Brain microvascular endothelial cell (primary cell): ENCODE results near the gene MTG2.

Experiments
- DNase-seq: peaks from one replicate; pipeline ENCODE4 v3.0.0-alpha.2; 2020
- H3K27ac ChIP-seq: fragments of 250-450 bp; sonication (Bioruptor Pico); 2 replicates; pipeline ENCODE4 v1.5.1; 2020; ENCODE audit warnings: mild to moderate bottlenecking, moderate library complexity
- H3K27me3 ChIP-seq: fragments of 250-450 bp; sonication (Bioruptor Pico); replicated peaks from 2 replicates; pipeline ENCODE4 v1.5.1; 2020; ENCODE audit warnings: mild to moderate bottlenecking
- H3K36me3 ChIP-seq: fragments of 250-450 bp; sonication (Bioruptor Pico); replicated peaks from 2 replicates; pipeline ENCODE4 v1.5.1; 2020; ENCODE audit warnings: mild to moderate bottlenecking
- H3K4me3 ChIP-seq: 2 replicates; pipeline ENCODE4 v1.5.1; 2011; ENCODE audit warnings: low read depth, mild to moderate bottlenecking, control low read depth, low read length, moderate library complexity
- CTCF ChIP-seq: IDR thresholded peaks from 2 replicates; pipeline ENCODE4 v1.5.1; 2011; ENCODE audit warnings: low read depth, mild to moderate bottlenecking, moderate library complexity, low read length, control low read depth, inconsistent platforms; ENCODE audit errors: missing control alignments
- in situ Hi-C: cut with HindIII; loops from 2 replicates; pipeline ENCODE4 v1.10.0; 2017; ENCODE audit warnings: low sequenced_read_pairs, low pct_ligation_motif_present

The MTG2 gene, protein sequence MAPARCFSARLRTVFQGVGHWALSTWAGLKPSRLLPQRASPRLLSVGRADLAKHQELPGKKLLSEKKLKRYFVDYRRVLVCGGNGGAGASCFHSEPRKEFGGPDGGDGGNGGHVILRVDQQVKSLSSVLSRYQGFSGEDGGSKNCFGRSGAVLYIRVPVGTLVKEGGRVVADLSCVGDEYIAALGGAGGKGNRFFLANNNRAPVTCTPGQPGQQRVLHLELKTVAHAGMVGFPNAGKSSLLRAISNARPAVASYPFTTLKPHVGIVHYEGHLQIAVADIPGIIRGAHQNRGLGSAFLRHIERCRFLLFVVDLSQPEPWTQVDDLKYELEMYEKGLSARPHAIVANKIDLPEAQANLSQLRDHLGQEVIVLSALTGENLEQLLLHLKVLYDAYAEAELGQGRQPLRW

DNA sequence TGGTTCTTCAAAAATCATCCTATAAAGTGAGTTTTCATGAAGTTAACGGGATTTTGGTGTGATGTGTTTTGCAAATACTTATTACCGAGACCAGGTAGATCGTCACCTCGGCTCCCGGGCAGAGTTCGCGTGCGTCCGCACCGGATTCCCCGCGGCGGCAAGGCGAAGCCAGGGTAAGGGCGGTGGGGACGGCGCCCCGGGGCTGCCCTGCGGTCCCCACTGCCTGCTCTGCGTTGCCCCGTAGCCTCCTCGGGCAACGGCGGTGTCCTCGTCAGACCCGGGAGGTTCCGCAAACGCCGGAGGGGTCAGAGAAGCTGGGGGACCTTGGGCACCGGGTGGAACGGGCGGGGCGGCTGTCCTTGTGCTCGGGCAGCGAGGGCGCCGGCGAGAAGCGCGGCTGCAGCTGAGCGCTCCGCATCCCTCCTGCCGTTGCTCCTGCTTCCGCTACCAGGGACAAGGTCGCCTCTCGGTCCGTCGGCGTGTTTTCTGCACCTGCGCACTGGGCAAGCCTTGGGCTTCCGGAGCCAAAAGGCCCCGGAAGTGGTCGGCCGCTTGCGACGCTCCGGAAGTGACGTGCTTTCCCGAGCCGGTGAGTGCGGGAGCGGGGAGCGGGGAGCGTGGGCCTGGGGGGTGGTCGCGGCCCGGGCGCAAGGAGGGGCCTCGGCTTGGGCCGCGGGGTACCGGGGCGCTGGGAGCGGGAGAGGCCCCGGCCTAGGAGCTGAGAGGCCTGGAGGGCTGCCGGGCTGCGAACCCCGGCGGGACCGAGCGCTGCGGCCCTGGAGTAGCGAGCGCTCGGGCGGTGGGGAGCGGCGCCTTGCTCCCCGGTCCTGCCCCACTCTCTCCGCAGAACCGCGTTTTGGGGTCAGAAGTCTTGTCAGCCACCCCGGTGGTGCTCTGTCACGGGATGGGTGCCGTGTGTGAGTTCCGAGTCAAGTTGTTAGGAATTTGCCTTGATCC is at the start of gene MTG2:
Gene MTG2, plus strand, starts transcription at position 560 of the 957 bp plus-strand sequence. CDS start 10,393 bp downstream, outside the sequence.
- DNase-seq, result peak; percentile 90
- peak within 1 kb of the TSS; percentile 92 for H3K4me3 ChIP-seq
- H3K36me3 ChIP-seq, result no peaks in the 10 kb centered on the region
- TF ChIP-seq CTCF, result no peak
- no peaks in the 10 kb centered on the region for H3K27me3 ChIP-seq
- peak within 1 kb of the TSS; percentile 93 for H3K27ac ChIP-seq
- in situ Hi-C loops, result no loop called here

- Histone ChIP-seq H3K27me3 (no peaks in the 10 kb centered on the region), H3K27ac (no peak overlapping the region), H3K4me3 (no peak overlapping the region), H3K36me3 (peaks cover 79% of the 10 kb centered on the region)
- no peak for DNase-seq
- in situ Hi-C loops, result no loop called here
- no peak for TF ChIP-seq CTCF
Measured at GRCh38 chr20:62133051-62133845, 49.6 kb upstream of the MTG2 start.

GRCh38 chr20:62133864-62134263 is 49.0 kb upstream of the MTG2 start:
- TF ChIP-seq CTCF, result peak; percentile 46
- H3K27ac ChIP-seq, result no peak overlapping the region
- no peak for DNase-seq

GRCh38 chr20:62134735-62135231 is 48.0 kb upstream of the MTG2 start:
- in situ Hi-C loops, result no loop called here
- DNase-seq, result no peak
- TF ChIP-seq CTCF, result no peak
- Histone ChIP-seq H3K27ac (no peak overlapping the region), H3K27me3 (no peaks in the 10 kb centered on the region), H3K36me3 (peaks cover 84% of the 10 kb centered on the region), H3K4me3 (no peak overlapping the region)

More at GRCh38 chr20:62133864-62134263, 49.0 kb upstream of the MTG2 start:
- Histone ChIP-seq H3K36me3 (peaks cover 83% of the 10 kb centered on the region), H3K4me3 (no peak overlapping the region), H3K27me3 (no peaks in the 10 kb centered on the region)
- in situ Hi-C loops, result no loop called here

DNA sequence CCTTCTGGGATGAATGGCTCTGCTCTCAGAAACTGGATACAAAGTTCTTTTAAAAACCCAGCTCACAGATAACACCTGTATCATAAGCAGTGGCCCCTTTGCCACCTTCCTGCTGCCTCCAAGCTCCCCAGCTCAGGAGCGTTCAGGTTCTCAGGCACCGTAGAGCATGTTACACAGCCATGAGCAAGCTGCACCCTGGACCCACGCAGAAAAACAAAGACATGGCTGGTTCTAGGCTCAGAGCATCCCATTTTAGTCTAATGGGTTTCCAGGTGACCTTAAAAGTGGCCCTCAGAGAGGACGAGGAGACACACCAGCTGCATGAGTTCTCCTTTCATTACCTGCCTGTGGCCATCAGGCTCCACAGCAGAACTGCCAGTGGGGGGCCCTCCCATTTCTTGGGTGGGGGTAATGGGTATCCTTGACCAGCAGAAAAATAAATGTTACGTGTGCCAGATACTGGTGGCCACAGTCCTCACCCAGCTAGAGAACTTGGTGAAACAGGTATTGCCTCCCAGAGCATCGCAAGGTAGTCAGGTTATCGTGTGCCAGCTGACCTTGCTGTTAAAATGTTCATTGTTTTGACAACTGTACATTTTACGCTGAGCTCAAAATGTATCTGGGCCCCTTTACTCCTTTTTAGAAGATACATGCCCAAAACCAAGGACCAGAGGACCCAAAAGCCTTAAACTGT is 47.1 kb upstream of the MTG2 start:
- in situ Hi-C loops, result no loop called here
- Histone ChIP-seq H3K27me3 (no peaks in the 10 kb centered on the region), H3K36me3 (peaks cover 84% of the 10 kb centered on the region), H3K4me3 (no peak overlapping the region), H3K27ac (no peak overlapping the region)
- DNase-seq, result no peak
- TF ChIP-seq CTCF, result no peak
